Esophagus (tissue), 2 donors: Measurements from ENCODE around the gene NAA10. TPM values are rescaled to one million over a fixed set of nuclear protein-coding genes. Genes with fewer than 3 reads are reported as not detected.
A peak's percentile ranks its signal among the peaks of the same experiment; 100 is the strongest.

Experiments used
- H3K27ac ChIP-seq, 2 donors: one replicate each; pipeline ENCODE4 v1.5.1; 2013; ENCODE audit warnings: low read depth in 2 of 2, mild to moderate bottlenecking in 2 of 2, inconsistent platforms in 1 of 2, low read length in 1 of 2, moderate library complexity in 1 of 2
- H3K27me3 ChIP-seq, 2 donors: one replicate each; pipeline ENCODE4 v1.6.1; 2013; ENCODE audit warnings: low read length in 2 of 2, control low read depth in 1 of 2, mild to moderate bottlenecking in 1 of 2; ENCODE audit not compliant: insufficient read depth in 2 of 2, control insufficient read depth in 1 of 2
- H3K36me3 ChIP-seq, 2 donors: one replicate each; pipeline ENCODE4 v1.6.1; 2013; ENCODE audit warnings: low read length in 1 of 2; ENCODE audit not compliant: control insufficient read depth in 2 of 2, insufficient read depth in 2 of 2
- H3K4me1 ChIP-seq, 2 donors: one replicate each; pipeline ENCODE4 v1.6.1; 2013; ENCODE audit warnings: low read length in 1 of 2; ENCODE audit not compliant: control insufficient read depth in 2 of 2, insufficient read depth in 2 of 2
- H3K4me3 ChIP-seq, 2 donors: one replicate each; pipeline ENCODE4 v1.5.1; 2013; ENCODE audit warnings: low read length in 2 of 2, mild to moderate bottlenecking in 2 of 2, low read depth in 1 of 2, moderate library complexity in 1 of 2
- H3K9me3 ChIP-seq, 2 donors: one replicate each; pipeline ENCODE4 v1.6.1; 2013; ENCODE audit warnings: mild to moderate bottlenecking in 2 of 2, low read depth in 1 of 2, low read length in 1 of 2, moderate library complexity in 1 of 2; ENCODE audit not compliant: control insufficient read depth in 2 of 2, insufficient read depth in 1 of 2
- WGBS, 2 donors: extraction: QIAGEN DNeasy Blood & Tissue Kit; methylation state at CpG; one replicate each; pipeline ENCODE4 v1.1.7; 2013; 5-methylcytosine and 5-hydroxymethylcytosine counted together
- polyA plus RNA-seq, 2 donors: library from polyadenylated mRNA; stranded (reverse); fragments of 200-250 nt; gene quantifications; one replicate each; pipeline ENCODE4 v1.2.3, GENCODE V29; 2013
- donor health status: healthy with polysubstance abuse.
- donor health status: Bipolar disorder and iron deficiency.

The NAA10 gene
- polyA plus RNA-seq, 2 donors = 86.6 to 104 TPM

DNA sequence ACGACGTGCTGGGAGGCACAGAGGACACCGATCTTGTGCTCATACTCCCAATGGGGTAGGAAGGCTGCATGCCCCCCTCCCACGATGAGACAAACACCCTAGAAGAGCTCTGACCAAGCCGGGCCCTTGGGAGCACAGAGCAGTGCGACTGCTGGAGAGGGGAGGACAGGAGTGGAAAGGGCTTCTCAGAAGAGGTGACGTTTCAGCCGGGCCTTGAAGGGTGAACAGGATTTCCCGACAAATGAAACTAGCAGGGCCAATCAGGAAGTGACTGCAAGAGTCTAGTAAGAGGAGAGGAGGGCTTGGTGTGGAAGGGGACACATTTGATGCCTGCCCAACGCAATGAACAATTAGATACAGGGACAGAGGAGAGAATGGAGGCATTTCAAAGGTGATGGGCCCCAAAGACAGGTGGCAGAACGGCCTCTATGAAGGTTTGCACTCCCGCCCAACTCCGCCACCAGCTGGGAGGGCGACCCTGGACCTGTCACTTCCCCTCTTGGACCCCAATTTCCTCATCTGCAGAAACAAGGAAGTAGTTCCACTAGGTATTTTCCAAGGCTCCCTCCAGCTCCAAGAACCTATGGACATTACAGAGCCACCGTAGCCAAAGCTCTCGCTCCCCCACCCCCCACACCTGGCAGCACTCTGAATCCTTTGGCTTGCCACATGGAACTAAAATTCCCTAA is 32.8 kb upstream of the NAA10 start:
- H3K4me1 ChIP-seq = peaks cover 2 to 25% of the 10 kb centered on the region in 2 donors
- H3K4me3 ChIP-seq = no peak overlapping the region
- H3K36me3 ChIP-seq = peaks cover 0 to 18% of the 10 kb centered on the region in 2 donors
- H3K27me3 ChIP-seq = no peaks in the 10 kb centered on the region
- WGBS, 2 donors = 52 to 72% methylated on average over 16 of the region's 16 CpGs
- no peaks in the 10 kb centered on the region for H3K9me3 ChIP-seq
- H3K27ac ChIP-seq = peak overlapping the region; percentile 64 to 68

DNA sequence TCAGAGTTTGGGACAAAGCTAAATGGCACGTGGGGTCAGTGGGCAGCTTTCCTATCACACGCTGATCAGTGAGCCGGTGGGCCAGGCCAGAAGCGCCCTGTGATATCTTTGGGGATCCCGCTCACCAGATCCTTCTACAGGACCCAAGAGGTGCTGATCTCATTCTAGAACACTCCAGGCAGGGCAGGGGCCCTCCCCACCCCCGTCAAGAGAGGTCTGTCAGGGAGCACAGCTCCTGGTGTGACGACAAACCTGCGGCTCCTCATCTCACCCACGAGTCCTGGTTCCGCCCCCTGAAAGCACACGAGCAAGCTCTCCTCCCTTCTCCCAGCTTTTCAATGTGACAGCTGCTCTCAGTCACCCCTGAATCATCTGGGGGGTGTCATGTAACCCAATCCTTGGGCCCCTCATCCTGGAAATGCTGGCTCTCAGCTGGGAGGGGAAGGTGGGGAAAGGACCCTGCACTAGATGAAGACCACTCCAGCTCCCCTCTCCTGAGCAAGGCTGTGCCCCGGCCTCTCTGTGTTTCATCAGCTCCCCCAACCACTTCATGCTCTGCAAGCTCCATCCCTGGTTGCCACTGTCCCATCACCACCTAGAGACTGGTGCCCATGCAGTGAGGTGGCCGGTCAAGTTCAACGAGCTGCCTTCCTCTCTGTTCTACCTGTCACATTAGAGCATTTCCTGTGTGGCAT is 32.2 kb upstream of the NAA10 start:
- no peaks in the 10 kb centered on the region for H3K27me3 ChIP-seq
- H3K4me1 ChIP-seq = peaks cover 2 to 25% of the 10 kb centered on the region in 2 donors
- H3K27ac ChIP-seq = peak overlapping the region; percentile 64 to 68
- WGBS, 2 donors = 54 to 71% methylated on average over 13 to 14 of the region's 14 CpGs
- no peak overlapping the region for H3K4me3 ChIP-seq
- H3K36me3 ChIP-seq = peaks cover 0 to 23% of the 10 kb centered on the region in 2 donors
- no peaks in the 10 kb centered on the region for H3K9me3 ChIP-seq

DNA sequence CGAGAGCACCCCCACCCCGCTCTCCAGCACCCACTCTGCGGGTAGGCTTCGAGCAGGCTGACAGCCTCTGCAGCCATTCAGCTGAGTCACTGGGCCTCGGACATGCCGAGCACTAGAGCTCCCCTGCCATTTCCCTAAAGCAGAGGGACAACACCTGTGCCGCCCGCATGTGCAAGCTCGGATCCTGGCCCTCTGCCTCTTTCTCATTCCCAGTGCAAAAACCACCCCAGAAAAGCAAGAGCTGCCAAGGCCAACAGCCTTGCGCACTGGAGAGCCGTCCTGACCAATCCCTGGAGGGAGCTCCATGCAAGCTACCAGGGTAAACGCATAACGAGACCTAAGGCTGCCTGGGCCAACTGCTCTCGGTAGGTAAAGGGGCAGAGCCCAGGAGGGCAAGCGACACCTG is 31.4 kb upstream of the NAA10 start:
- peaks cover 2 to 25% of the 10 kb centered on the region in 2 donors for H3K4me1 ChIP-seq
- H3K27ac ChIP-seq = peak overlapping the region in 1 of 2 donors; percentile 39
- WGBS, 2 donors = 53 to 71% methylated on average over 15 of the region's 15 CpGs
- no peaks in the 10 kb centered on the region for H3K27me3 ChIP-seq
- peaks cover 4 to 30% of the 10 kb centered on the region in 2 donors for H3K36me3 ChIP-seq
- no peaks in the 10 kb centered on the region for H3K9me3 ChIP-seq
- H3K4me3 ChIP-seq = no peak overlapping the region

DNA sequence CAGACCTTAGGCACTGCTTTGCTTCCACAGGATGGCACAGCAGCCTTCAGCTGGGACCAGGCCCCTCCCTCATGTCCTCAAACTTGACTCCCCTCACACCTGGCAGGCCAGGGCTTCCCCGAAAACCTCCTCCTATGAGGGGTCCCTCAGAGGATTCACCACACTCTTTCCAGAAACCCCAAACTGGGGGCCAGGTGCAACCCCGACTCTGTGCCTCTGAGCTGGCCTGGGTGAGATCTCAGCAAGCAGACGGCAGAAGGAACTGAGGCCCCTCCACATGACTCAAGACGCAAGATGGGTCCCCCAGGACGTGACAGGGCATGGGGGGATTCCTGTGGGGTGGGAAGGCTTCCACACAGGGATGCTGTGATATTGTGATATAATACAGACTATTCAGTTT is 30.6 kb upstream of the NAA10 start:
- 78 to 81% methylated on average over 5 of the region's 5 CpGs for WGBS, 2 donors
- Histone ChIP-seq H3K9me3 (no peaks in the 10 kb centered on the region), H3K27ac (no peak overlapping the region), H3K36me3 (peaks cover 7 to 35% of the 10 kb centered on the region in 2 donors), H3K4me1 (peaks cover 2 to 25% of the 10 kb centered on the region in 2 donors), H3K4me3 (no peak overlapping the region), H3K27me3 (no peaks in the 10 kb centered on the region)

DNA sequence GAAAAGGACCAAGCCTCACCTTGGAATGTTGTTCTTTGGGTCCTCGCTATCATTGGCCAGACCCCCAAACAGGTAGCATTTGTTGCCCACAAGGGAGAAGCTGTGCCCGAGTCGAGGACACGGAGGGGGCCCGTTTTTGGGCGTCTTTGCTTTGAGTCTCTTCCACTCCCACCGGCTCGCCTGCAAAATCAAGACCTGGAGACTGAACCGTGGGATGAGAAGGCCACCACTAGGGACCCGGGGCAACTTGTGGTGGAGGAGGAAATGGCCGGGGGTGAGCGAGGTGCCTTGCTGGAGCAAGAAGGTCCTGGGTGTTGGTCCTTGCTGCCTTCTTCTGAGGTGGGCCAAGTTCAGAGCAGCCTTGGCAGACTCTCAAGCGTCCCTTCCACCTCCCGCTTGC is 29.3 kb upstream of the NAA10 start:
- Histone ChIP-seq H3K36me3 (peaks cover 7 to 45% of the 10 kb centered on the region in 2 donors), H3K27me3 (no peaks in the 10 kb centered on the region), H3K9me3 (no peaks in the 10 kb centered on the region), H3K4me3 (no peak overlapping the region), H3K4me1 (peaks cover 0 to 20% of the 10 kb centered on the region in 2 donors), H3K27ac (no peak overlapping the region)
- WGBS, 2 donors = 92 to 93% methylated on average over 14 of the region's 14 CpGs

DNA sequence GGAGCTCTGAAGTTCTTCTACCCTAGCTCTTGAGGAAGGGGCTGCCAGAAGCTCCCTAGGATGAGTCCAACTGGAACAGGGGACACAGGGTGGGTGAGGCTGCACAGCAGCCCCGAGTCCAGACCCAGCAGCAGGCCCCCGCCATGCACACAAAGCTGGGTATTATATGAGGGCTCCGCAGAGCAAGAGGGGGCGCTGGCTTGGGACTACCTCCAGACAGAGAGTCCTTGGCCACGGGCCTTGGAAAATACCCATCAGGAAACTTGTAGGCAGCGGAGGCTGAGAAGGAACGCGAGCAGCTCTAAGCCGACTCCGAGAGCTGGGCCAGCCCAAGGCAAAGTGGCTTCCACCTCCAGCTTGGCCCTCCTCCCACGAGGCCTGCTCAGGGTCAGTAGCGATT is 28.7 kb upstream of the NAA10 start:
- peaks cover 9 to 51% of the 10 kb centered on the region in 2 donors for H3K36me3 ChIP-seq
- no peaks in the 10 kb centered on the region for H3K9me3 ChIP-seq
- no peaks in the 10 kb centered on the region for H3K27me3 ChIP-seq
- no peak overlapping the region for H3K27ac ChIP-seq
- WGBS, 2 donors = 87 to 89% methylated on average over 12 of the region's 12 CpGs
- peaks cover 0 to 18% of the 10 kb centered on the region in 2 donors for H3K4me1 ChIP-seq
- no peak overlapping the region for H3K4me3 ChIP-seq

DNA sequence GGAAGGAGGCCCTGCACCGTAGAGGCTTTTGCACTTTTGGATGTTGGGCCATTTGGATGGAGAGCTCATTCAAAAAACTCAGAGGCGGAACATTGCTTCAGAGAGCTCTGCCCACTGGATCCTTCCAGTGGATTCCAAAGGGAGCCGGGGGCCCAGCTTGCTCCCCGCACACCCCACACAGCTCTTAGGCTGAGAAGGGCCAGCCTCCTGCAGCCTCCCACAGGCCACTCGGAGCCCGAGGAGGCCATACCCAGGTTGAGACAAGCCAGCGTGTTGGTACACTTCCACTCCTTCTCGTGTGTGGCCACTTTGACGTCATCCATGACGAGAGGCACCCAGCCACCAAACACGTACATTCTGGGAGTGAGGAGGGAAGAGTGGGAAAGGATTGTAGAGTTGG is 26.5 kb upstream of the NAA10 start:
- H3K4me1 ChIP-seq = peaks cover 0 to 2% of the 10 kb centered on the region in 2 donors
- no peaks in the 10 kb centered on the region for H3K9me3 ChIP-seq
- WGBS, 2 donors = 89 to 94% methylated on average over 11 of the region's 11 CpGs
- H3K36me3 ChIP-seq = peaks cover 13 to 68% of the 10 kb centered on the region in 2 donors
- no peaks in the 10 kb centered on the region for H3K27me3 ChIP-seq
- H3K4me3 ChIP-seq = no peak overlapping the region
- H3K27ac ChIP-seq = no peak overlapping the region

DNA sequence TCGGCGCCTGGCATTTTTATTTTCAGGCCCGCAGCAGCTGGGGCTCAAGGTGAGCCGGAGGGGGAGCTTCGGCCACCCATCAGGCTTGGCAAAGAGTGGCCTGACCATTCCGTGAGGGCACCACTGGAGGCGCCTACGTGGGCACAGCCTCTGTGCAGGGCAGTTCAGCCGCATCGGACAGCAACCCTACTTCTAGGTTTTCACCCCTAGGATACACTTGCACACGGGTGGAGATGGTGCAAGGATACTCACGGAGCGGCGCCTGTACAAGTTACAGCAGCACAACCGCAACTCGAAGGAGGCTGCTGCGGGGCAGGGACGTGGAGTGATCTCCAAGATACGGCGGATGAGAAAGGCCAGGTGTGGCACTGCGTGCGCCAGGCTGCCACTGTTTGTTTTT is 25.9 kb upstream of the NAA10 start:
- Histone ChIP-seq H3K27ac (no peak overlapping the region), H3K4me3 (no peak overlapping the region), H3K9me3 (no peaks in the 10 kb centered on the region), H3K27me3 (no peaks in the 10 kb centered on the region), H3K4me1 (no peaks in the 10 kb centered on the region), H3K36me3 (peaks cover 13 to 73% of the 10 kb centered on the region in 2 donors)
- WGBS, 2 donors = 87 to 91% methylated on average over 22 of the region's 22 CpGs

DNA sequence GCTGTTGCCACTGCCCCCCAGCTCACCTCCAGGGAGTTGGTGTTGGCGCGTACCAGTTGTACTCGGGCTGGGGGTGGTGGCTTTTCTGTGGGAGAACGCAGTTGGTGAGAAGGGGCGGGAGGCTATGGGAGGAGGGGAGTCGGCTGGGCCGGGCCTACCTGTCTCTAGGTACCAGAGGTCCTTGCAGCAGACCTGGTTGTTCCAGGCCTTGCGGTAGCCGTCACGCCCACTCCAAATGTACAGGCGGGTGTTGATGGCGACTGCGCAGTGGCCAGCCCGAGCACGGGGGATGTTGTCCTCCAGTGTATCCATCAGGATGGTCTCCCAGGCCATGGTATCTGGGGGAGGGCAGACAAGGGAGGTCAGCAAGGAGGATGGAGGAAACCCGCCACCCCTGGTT is 25.2 kb upstream of the NAA10 start:
- WGBS, 2 donors = 94 to 96% methylated on average over 16 of the region's 16 CpGs
- H3K4me1 ChIP-seq = no peaks in the 10 kb centered on the region
- no peaks in the 10 kb centered on the region for H3K27me3 ChIP-seq
- no peak overlapping the region for H3K27ac ChIP-seq
- H3K4me3 ChIP-seq = no peak overlapping the region
- peaks cover 13 to 81% of the 10 kb centered on the region in 2 donors for H3K36me3 ChIP-seq
- no peaks in the 10 kb centered on the region for H3K9me3 ChIP-seq
